ENCODE results near the gene BBS7. TPM values are rescaled to one million over a fixed set of nuclear protein-coding genes. Genes with fewer than 3 reads are reported as not detected.

Gene BBS7
- total and polyA plus RNA-seq, 2 of the 13 experiments (the other 11 are each of a cell fraction or from before 2014, with no cell fraction given) = 9.0 to 15.7 TPM

DNA sequence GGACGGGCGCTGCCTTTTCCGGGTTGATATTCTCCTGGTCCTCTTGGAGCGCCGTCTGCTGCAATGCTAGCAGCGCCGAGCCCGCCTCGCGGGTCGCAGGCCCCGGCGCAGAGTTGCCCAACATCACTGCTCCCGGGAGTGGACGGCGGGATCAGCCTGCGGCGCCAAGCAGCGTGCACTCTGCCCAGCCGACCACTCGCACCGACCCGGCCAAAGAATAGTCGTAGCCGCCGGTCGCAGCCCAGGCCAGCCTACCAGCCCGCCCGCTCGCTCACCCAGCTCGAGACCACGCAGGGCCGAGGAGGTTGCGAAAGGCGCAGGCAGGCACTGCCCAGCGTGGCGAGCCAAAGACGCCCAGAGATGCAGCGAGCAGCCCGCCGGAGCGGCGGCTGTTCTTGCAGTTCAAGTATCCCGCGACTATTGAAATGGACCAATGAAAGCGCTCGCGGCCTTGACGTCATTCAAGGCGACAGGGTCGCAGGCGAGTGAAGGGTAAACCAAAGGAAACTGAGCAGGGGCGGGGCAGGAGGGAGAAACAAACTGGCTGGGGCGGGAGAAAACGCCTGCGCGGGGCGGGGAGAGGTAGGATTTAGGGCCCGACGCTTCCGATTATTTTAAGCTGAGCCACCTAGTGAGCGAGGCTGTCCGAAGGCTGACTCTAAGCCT lies 46.6 kb downstream of the BBS7 start, which contains the start of gene CCNA2 (continued):
- peak; percentile 89 for TF ChIP-seq RBFOX2 (IDR thresholded peaks at IDR 0.05; ENCODE audit: low read depth, low read length)
- TF ChIP-seq ZNF331 (CRISPR knock-in tag; IDR thresholded peaks at IDR 0.05) = peak; percentile 24; the same call in 1 of the 2 replicates
- no peak for TF ChIP-seq GABPA (IDR thresholded peaks at IDR 0.05; ENCODE audit: low read depth, low read length)
- TF ChIP-seq GABPA (CRISPR knock-in tag; IDR thresholded peaks at IDR 0.05; ENCODE audit: low read depth) = peak; percentile 55
- 0 out of 2 replicates have a peak, but pooled peaks have one; percentile 44 for TF ChIP-seq ZNF567 (CRISPR knock-in tag; IDR thresholded peaks at IDR 0.05; ENCODE audit: borderline replicate concordance)
- TF ChIP-seq, protein P1, sequence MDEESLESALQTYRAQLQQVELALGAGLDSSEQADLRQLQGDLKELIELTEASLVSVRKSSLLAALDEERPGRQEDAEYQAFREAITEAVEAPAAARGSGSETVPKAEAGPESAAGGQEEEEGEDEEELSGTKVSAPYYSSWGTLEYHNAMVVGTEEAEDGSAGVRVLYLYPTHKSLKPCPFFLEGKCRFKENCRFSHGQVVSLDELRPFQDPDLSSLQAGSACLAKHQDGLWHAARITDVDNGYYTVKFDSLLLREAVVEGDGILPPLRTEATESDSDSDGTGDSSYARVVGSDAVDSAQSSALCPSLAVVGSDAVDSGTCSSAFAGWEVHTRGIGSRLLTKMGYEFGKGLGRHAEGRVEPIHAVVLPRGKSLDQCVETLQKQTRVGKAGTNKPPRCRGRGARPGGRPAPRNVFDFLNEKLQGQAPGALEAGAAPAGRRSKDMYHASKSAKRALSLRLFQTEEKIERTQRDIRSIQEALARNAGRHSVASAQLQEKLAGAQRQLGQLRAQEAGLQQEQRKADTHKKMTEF (CRISPR knock-in tag; IDR thresholded peaks at IDR 0.05) = peak; percentile 62; the same call in 1 of the 2 replicates
- peak; percentile 71 for TF ChIP-seq ZNF883 (CRISPR knock-in tag; IDR thresholded peaks at IDR 0.05; ENCODE audit: not compliant biosample characterization)
- TF ChIP-seq ZFP90 (CRISPR knock-in tag; IDR thresholded peaks at IDR 0.05; ENCODE audit: borderline replicate concordance) = peak; percentile 87
- TF ChIP-seq TARDBP (CRISPR knock-in tag; IDR thresholded peaks at IDR 0.05) = no peak; the same call in 1 of the 2 replicates
- TF ChIP-seq ZBTB49 (CRISPR knock-in tag; IDR thresholded peaks at IDR 0.05; ENCODE audit: borderline replicate concordance) = no peak
- no peak for TF ChIP-seq WIZ (CRISPR knock-in tag; IDR thresholded peaks at IDR 0.05)
- no peak for TF ChIP-seq NONO (IDR thresholded peaks at IDR 0.05)
- TF ChIP-seq NONO (CRISPR knock-in tag; conservative IDR thresholded peaks at IDR 0.05) = peak; percentile 75
- no peak for TF ChIP-seq RNF2 (conservative IDR thresholded peaks at IDR 0.05; ENCODE audit: low read depth)
- 0 out of 2 replicates have a peak, but pooled peaks have one; percentile 30 for TF ChIP-seq KLF12 (CRISPR knock-in tag; IDR thresholded peaks at IDR 0.05; ENCODE audit: borderline replicate concordance)
- TF ChIP-seq ZNF562 (CRISPR knock-in tag; IDR thresholded peaks at IDR 0.05; ENCODE audit: borderline replicate concordance) = peak; percentile 58; the same call in 1 of the 2 replicates
- TF ChIP-seq SALL1 (CRISPR knock-in tag; IDR thresholded peaks at IDR 0.05) = peak; percentile 58
- TF ChIP-seq HNRNPLL (IDR thresholded peaks at IDR 0.05; ENCODE audit: low read depth, low read length, poor library complexity, severe bottlenecking) = peak; percentile 49
- TF ChIP-seq XBP1 (CRISPR knock-in tag; IDR thresholded peaks at IDR 0.05) = no peak
- TF ChIP-seq KLF9 (CRISPR knock-in tag; IDR thresholded peaks at IDR 0.05; ENCODE audit: low read depth) = 0 out of 2 replicates have a peak, but pooled peaks have one; percentile 37
- no peak for TF ChIP-seq SETDB1 (CRISPR knock-in tag; IDR thresholded peaks at IDR 0.05; ENCODE audit: borderline replicate concordance)
- TF ChIP-seq, protein P2, sequence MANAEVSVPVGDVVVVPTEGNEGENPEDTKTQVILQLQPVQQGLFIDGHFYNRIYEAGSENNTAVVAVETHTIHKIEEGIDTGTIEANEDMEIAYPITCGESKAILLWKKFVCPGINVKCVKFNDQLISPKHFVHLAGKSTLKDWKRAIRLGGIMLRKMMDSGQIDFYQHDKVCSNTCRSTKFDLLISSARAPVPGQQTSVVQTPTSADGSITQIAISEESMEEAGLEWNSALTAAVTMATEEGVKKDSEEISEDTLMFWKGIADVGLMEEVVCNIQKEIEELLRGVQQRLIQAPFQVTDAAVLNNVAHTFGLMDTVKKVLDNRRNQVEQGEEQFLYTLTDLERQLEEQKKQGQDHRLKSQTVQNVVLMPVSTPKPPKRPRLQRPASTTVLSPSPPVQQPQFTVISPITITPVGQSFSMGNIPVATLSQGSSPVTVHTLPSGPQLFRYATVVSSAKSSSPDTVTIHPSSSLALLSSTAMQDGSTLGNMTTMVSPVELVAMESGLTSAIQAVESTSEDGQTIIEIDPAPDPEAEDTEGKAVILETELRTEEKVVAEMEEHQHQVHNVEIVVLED (CRISPR knock-in tag; IDR thresholded peaks at IDR 0.05; ENCODE audit: borderline replicate concordance) = peak; percentile 74
- TF ChIP-seq JUNB (CRISPR knock-in tag; IDR thresholded peaks at IDR 0.05; ENCODE audit: borderline replicate concordance) = peak; percentile 62; the same call in 1 of the 2 replicates
- TF ChIP-seq ZNF580 (CRISPR knock-in tag; IDR thresholded peaks at IDR 0.05; ENCODE audit: borderline replicate concordance, low read depth) = peak; percentile 39; the same call in 1 of the 2 replicates
- no peak for TF ChIP-seq SYNCRIP (IDR thresholded peaks at IDR 0.05; ENCODE audit: insufficient read depth, low read depth, low read length)

Measured in HepG2 (cell line).